Gastroesophageal sphincter (tissue), 3 donors: ENCODE results near the gene MVK.

Source experiments
- EP300 ChIP-seq: sonication (generic); formaldehyde crosslinking; IDR thresholded peaks from one replicate; pipeline ENCODE4 v1.6.1; 2017; ENCODE audit warnings: antibody characterized with exemption, mild to moderate bottlenecking
- POLR2A ChIP-seq, 2 donors: fragments of 450-650 bp; IDR thresholded peaks; one replicate each; pipeline ENCODE4 v1.6.1; 2017; ENCODE audit warnings: antibody characterized with exemption in 2 of 2, mild to moderate bottlenecking in 2 of 2, moderate library complexity in 1 of 2
- TF ChIP-seq, protein P1 (sequence below), 4 experiments: fragments of 200-600 bp in 2 of 4; fragments of 450-650 bp in 2 of 4; sonication (generic) in 1 of 4; IDR thresholded peaks; one replicate each; pipeline ENCODE4 v1.5.1; 2017 to 2019; ENCODE audit warnings: antibody characterized with exemption in 4 of 4, mild to moderate bottlenecking in 2 of 4, moderate library complexity in 2 of 4

DNA sequence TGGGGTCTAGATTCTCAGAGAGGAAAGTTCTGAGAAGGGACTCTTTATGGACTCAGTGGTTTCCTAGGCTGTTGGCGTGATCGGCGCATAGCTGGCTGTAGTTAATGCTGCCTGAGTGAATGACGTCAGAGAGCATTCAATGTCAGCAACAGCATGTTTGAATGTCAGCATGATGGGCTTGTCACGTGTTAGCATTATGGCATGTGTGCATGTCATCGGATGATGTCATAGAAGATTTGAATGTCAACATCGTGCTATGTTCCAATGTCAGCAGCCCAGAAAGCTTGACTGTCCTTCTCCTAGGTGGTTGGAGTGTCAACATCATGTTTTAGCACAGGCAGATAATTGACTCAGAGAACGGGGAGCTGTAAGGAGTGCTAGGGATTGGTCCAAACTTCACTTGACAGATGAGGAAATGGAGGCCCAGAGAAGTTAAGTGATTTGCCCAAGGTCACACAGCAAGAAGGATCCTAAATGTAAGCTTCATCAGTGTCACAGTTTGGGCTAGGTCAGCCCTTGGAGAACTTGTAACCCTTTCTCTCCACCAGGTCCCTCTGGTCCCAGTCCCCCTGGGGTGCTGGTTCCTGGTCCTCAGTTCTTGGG, 45.5 kb downstream of the MVK start:
- TF ChIP-seq, protein P1, sequence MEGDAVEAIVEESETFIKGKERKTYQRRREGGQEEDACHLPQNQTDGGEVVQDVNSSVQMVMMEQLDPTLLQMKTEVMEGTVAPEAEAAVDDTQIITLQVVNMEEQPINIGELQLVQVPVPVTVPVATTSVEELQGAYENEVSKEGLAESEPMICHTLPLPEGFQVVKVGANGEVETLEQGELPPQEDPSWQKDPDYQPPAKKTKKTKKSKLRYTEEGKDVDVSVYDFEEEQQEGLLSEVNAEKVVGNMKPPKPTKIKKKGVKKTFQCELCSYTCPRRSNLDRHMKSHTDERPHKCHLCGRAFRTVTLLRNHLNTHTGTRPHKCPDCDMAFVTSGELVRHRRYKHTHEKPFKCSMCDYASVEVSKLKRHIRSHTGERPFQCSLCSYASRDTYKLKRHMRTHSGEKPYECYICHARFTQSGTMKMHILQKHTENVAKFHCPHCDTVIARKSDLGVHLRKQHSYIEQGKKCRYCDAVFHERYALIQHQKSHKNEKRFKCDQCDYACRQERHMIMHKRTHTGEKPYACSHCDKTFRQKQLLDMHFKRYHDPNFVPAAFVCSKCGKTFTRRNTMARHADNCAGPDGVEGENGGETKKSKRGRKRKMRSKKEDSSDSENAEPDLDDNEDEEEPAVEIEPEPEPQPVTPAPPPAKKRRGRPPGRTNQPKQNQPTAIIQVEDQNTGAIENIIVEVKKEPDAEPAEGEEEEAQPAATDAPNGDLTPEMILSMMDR (IDR thresholded peaks at IDR 0.05) = no peak
- TF ChIP-seq EP300 (no peak), POLR2A (IDR thresholded peaks at IDR 0.05) (no peak)
